IMR-90 (cell line): ENCODE results near the gene TMA7. TPM values are rescaled to one million over a fixed set of nuclear protein-coding genes. Genes with fewer than 3 reads are reported as not detected.

Source experiments
- ATAC-seq: fragments of 200-7000 bp; cut with Tn5 transposase; 2 replicates; pipeline ENCODE4 v1.9.1; 2020; ENCODE audit warnings: low read depth, mild to moderate bottlenecking, moderate library complexity
- BruUV-seq: library from RNA; stranded (reverse); fragments of 400-500 nt; replicated peaks from 2 replicates; lab custom pipeline; 2021; lab: Mats Ljungman, UMichigan
- CTCF ChIA-PET: fragments of 300-600 bp; formaldehyde crosslinking; extraction: SDS; loops from one replicate; lab custom pipeline; 2021; ENCODE audit warnings: antibody characterized with exemption; lab: Yijun Ruan, JAX
- POLR2A ChIA-PET: fragments of 300-600 bp; sonication (Branson Sonifier 250); formaldehyde crosslinking; loops from one replicate; lab custom pipeline; 2022; ENCODE audit warnings: antibody characterized with exemption; ENCODE audit not compliant: unreplicated experiment; lab: Charles Lee
- DNase-seq: peaks from one replicate; pipeline ENCODE4 v3.0.0; 2013
- H2AFZ ChIP-seq: replicated peaks from 2 replicates; pipeline ENCODE3; 2013; ENCODE audit warnings: low read length, mild to moderate bottlenecking; ENCODE audit not compliant: poor library complexity
- H2AK5ac ChIP-seq: 2 replicates; pipeline ENCODE4 v1.6.1; 2013; ENCODE audit warnings: low read depth, low read length, inconsistent platforms
- H2AK9ac ChIP-seq: replicated peaks from 2 replicates; pipeline ENCODE3; 2013; ENCODE audit warnings: mild to moderate bottlenecking, low read depth, low read length, moderate library complexity; ENCODE audit not compliant: poor library complexity
- H2BK120ac ChIP-seq: 2 replicates; pipeline ENCODE4 v1.6.1; 2013; ENCODE audit warnings: low read depth, low read length, inconsistent platforms
- H2BK15ac ChIP-seq: 3 replicates; pipeline ENCODE4 v1.6.1; 2013; ENCODE audit warnings: low read depth, low read length, inconsistent platforms
- H2BK20ac ChIP-seq: 2 replicates; pipeline ENCODE4 v1.6.1; 2013; ENCODE audit warnings: low read depth, mild to moderate bottlenecking, inconsistent platforms, low read length, moderate library complexity
- H2BK5ac ChIP-seq: 2 replicates; pipeline ENCODE4 v1.6.1; 2013; ENCODE audit warnings: mild to moderate bottlenecking, low read depth, low read length, inconsistent platforms; ENCODE audit not compliant: poor library complexity, severe bottlenecking
- H3K14ac ChIP-seq: replicated peaks from 2 replicates; pipeline ENCODE4 v1.6.1; 2013; ENCODE audit warnings: low read depth, low read length, inconsistent platforms
- H3K18ac ChIP-seq: 2 replicates; pipeline ENCODE4 v1.6.1; 2013; ENCODE audit warnings: low read depth, low read length, control low read depth
- H3K23ac ChIP-seq: 2 replicates; pipeline ENCODE4 v1.6.1; 2013; ENCODE audit warnings: low read depth, low read length, inconsistent platforms
- H3K27ac ChIP-seq: 2 replicates; pipeline ENCODE4 v1.5.1; 2013; ENCODE audit warnings: mild to moderate bottlenecking, control low read depth, low read length; ENCODE audit not compliant: insufficient read depth
- H3K27me3 ChIP-seq: 2 replicates; pipeline ENCODE4 v1.6.1; 2013; ENCODE audit warnings: low read length; ENCODE audit not compliant: control insufficient read depth, insufficient read depth
- H3K36me3 ChIP-seq: 2 replicates; pipeline ENCODE4 v1.6.1; 2013; ENCODE audit warnings: low read length, mixed read lengths; ENCODE audit not compliant: control insufficient read depth, insufficient read depth
- H3K4ac ChIP-seq: 2 replicates; pipeline ENCODE4 v1.6.1; 2013; ENCODE audit warnings: low read depth, low read length, inconsistent platforms
- H3K4me1 ChIP-seq: 2 replicates; pipeline ENCODE4 v1.6.1; 2013; ENCODE audit warnings: low read length, mixed read lengths; ENCODE audit not compliant: control insufficient read depth, insufficient read depth
- H3K4me2 ChIP-seq: 2 replicates; pipeline ENCODE4 v1.6.1; 2013; ENCODE audit warnings: low read depth, mild to moderate bottlenecking, control low read depth, low read length, moderate library complexity
- H3K4me3 ChIP-seq: 2 replicates; pipeline ENCODE4 v1.5.1; 2013; ENCODE audit warnings: low read depth, mild to moderate bottlenecking, control low read depth, low read length, moderate library complexity; ENCODE audit not compliant: insufficient read depth
- H3K56ac ChIP-seq: 2 replicates; pipeline ENCODE4 v1.6.1; 2013; ENCODE audit warnings: low read length, inconsistent platforms; ENCODE audit not compliant: insufficient read depth; ENCODE audit errors: extremely low read depth
- H3K79me1 ChIP-seq, 2 experiments: 2 replicates each; pipeline ENCODE4 v1.6.1; 2013; ENCODE audit warnings: low read length in 2 of 2, inconsistent platforms in 1 of 2, low read depth in 1 of 2
- H3K9ac ChIP-seq: 2 replicates; pipeline ENCODE4 v1.6.1; 2013; ENCODE audit warnings: low read depth, low read length, control low read depth
- H3K9me1 ChIP-seq: 2 replicates; pipeline ENCODE4 v1.6.1; 2013; ENCODE audit warnings: low read length, inconsistent platforms; ENCODE audit not compliant: insufficient read depth
- H3K9me3 ChIP-seq: 2 replicates; pipeline ENCODE4 v1.6.1; 2013; ENCODE audit warnings: low read length; ENCODE audit not compliant: control insufficient read depth, insufficient read depth
- H4K20me1 ChIP-seq: 2 replicates; pipeline ENCODE4 v1.6.1; 2013; ENCODE audit warnings: low read length, inconsistent platforms; ENCODE audit not compliant: insufficient read depth
- H4K5ac ChIP-seq: 2 replicates; pipeline ENCODE4 v1.6.1; 2013; ENCODE audit warnings: mild to moderate bottlenecking, low read depth, low read length, control low read depth
- H4K8ac ChIP-seq, 2 experiments: 2 replicates each; pipeline ENCODE4 v1.6.1; 2013; ENCODE audit warnings: low read depth in 2 of 2, low read length in 2 of 2, control low read depth in 1 of 2, inconsistent platforms in 1 of 2
- H4K91ac ChIP-seq: 2 replicates; pipeline ENCODE4 v1.6.1; 2013; ENCODE audit warnings: low read depth, low read length, inconsistent platforms; ENCODE audit not compliant: insufficient read depth
- CEBPB ChIP-seq: IDR thresholded peaks from 2 replicates; pipeline ENCODE4 v1.6.1; 2012; ENCODE audit warnings: low read depth, low read length, improper control_type of control experiment
- ELK1 ChIP-seq: fragments of 150-350 bp; IDR thresholded peaks from 2 replicates; pipeline ENCODE4 v1.6.1; 2016; ENCODE audit warnings: low read depth, mild to moderate bottlenecking, low read length, moderate library complexity, borderline replicate concordance
- FOS ChIP-seq: fragments of 150-350 bp; IDR thresholded peaks from 2 replicates; pipeline ENCODE4 v1.6.1; 2016; ENCODE audit warnings: low read depth, low read length
- MAZ ChIP-seq: IDR thresholded peaks from 2 replicates; pipeline ENCODE4 v1.6.1; 2012; ENCODE audit warnings: low read depth, mild to moderate bottlenecking, low read length, improper control_type of control experiment, moderate library complexity, borderline replicate concordance
- WGBS, 2 experiments: methylation state at CpG; one replicate each; pipeline versions ENCODE4 v1.1.5 to v1.1.7; 2013; ENCODE audit warnings: missing lambda C conversion rate in 2 of 2; ENCODE audit not compliant: insufficient read length in 1 of 2; ENCODE audit errors: extremely low coverage in 2 of 2; 5-methylcytosine and 5-hydroxymethylcytosine counted together
- dilution Hi-C: fragments of 300-500 bp; cut with HindIII; formaldehyde crosslinking; loops from one replicate; pipeline ENCODE4 v1.14.3; 2018; ENCODE audit warnings: low sequenced_read_pairs; ENCODE audit not compliant: unreplicated experiment
- in situ Hi-C: fragments of 300-500 bp; cut with MboI; formaldehyde crosslinking; loops from 3 replicates; pipeline ENCODE4 v1.14.3; 2019; ENCODE audit warnings: low sequenced_read_pairs, inconsistent platforms, mixed read lengths
- intact Hi-C: fragments of 100-400 bp; cut with micrococcal nuclease; formaldehyde crosslinking; loops from 2 replicates; pipeline ENCODE4 v1.10.0; 2022
- polyA plus RNA-seq, 3 experiments: library from polyadenylated mRNA; depleted of rRNA; stranded (reverse); fragments of >200 nt; gene quantifications; 2 replicates each; pipeline ENCODE4 v1.2.3, GENCODE V29; 2012; ENCODE audit warnings: low replicate concordance in 1 of 3
- total RNA-seq: library from RNA; depleted of rRNA; stranded (reverse); fragments of >200 nt; gene quantifications from 2 replicates; pipeline ENCODE4 v1.2.3, GENCODE V29; 2012

TMA7 gene
- total and polyA plus RNA-seq, 2 of the 4 experiments (the other 2 are of a cell fraction), result 81.9 to 240 TPM

DNA sequence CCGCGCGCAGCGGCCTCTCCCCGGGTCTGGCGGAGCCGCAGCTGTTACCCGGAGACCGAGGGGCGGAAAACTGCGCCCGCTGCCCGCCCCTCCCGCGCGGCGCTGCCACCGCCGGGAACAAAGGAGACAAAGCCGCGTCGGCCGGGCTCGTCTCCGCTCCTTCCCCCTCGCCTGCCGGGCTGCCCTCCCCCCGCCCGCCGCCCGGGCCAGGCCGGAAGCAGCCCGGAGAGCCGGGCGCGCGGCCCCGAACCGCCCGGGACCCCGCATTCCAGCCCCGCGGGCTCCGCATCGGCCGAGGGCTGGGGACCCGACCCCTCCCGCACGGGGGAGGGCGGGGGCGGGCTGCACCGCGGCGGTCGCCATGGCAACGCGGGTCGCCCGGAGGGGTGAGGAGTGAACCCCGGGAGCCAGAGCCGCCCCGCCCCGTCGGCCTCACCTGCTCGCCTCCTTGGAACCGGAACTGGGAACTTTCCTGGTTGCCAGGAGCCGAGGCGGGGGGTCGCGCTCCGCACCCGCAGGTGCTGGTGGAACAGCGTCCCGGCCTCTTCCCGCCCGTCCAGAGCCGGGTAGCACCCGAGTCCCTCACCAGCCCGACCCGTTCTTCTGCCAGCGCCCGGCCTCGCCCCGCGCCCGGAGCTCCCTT lies 10.6 kb upstream of the TMA7 start:
- peak overlapping the region; percentile 44; the same call in 1 of the 2 replicates for H2AK5ac ChIP-seq
- peaks cover 29% of the 10 kb centered on the region for H3K4me1 ChIP-seq
- ATAC-seq (peak; percentile 66), DNase-seq (peak; percentile 8)
- no peak overlapping the region for H2BK15ac ChIP-seq
- no peak overlapping the region for H2BK20ac ChIP-seq
- in situ Hi-C loops, result no loop called here
- no peak overlapping the region for H3K56ac ChIP-seq
- ChIA-PET CTCF (interaction anchor here (1.2 kb wide), 1 partner anchor 29 kb away, joined by 3 read pairs; no protein-coding TSS in a partner anchor), POLR2A (no interaction called here)
- WGBS, 2 experiments, result 0% methylated on average over 28 of the region's 86 CpGs; no CpG with 5 or more reads in 1 of the 2 experiments
- H3K4me3 ChIP-seq, result peak overlapping the region; percentile 50
- H2AK9ac ChIP-seq, result peak overlapping the region; percentile 98
- H3K9ac ChIP-seq, result peak overlapping the region; percentile 62
- no TSS peak for BruUV-seq
- peak overlapping the region; percentile 77 for H3K4me2 ChIP-seq
- H2AFZ ChIP-seq, result peak overlapping the region; percentile 98
- 0 out of 2 replicates have a peak overlapping the region, but pooled peaks have one; percentile 10 for H4K5ac ChIP-seq
- H3K27ac ChIP-seq, result peak overlapping the region; percentile 49
- no peak overlapping the region; the same call in 1 of the 2 replicates for H3K23ac ChIP-seq
- peak overlapping the region; percentile 50 for H2BK5ac ChIP-seq
- H3K9me3 ChIP-seq, result no peaks in the 10 kb centered on the region
- TF ChIP-seq ELK1, result no peak
- TF ChIP-seq CEBPB, result no peak
- 0 out of 2 replicates have a peak, but pooled peaks have one; percentile 41 for TF ChIP-seq MAZ
- TF ChIP-seq FOS, result no peak
- H3K36me3 ChIP-seq, result peaks cover 18% of the 10 kb centered on the region
- peak overlapping the region; percentile 18; the same call in 1 of the 2 replicates for H2BK120ac ChIP-seq
- peaks cover 16% of the 10 kb centered on the region for H3K9me1 ChIP-seq
- peak overlapping the region; percentile 70 for H3K4ac ChIP-seq
- peaks cover 26% of the 10 kb centered on the region for H4K20me1 ChIP-seq
- dilution Hi-C loops, result no loop called here
- peak overlapping the region; percentile 57 for H3K14ac ChIP-seq
- intact Hi-C loops, result no loop called here
- peak overlapping the region; percentile 67 to 82 for H4K8ac ChIP-seq
- no peaks in the 10 kb centered on the region for H3K27me3 ChIP-seq
- peaks cover 21 to 50% of the 10 kb centered on the region in 2 experiments; a peak in 3 of 4 replicates for H3K79me1 ChIP-seq
- H3K18ac ChIP-seq, result peak overlapping the region; percentile 20; the same call in 1 of the 2 replicates
- peak overlapping the region; percentile 57; the same call in 1 of the 2 replicates for H4K91ac ChIP-seq
